ENCODE data around the gene TACC2. TPM values are rescaled to one million over a fixed set of nuclear protein-coding genes. Genes with fewer than 3 reads are reported as not detected.

TACC2 gene
- total RNA-seq, 2 experiments from 2014 or later, result not detected

- Mint-ChIP-seq H3K27ac (no peak overlapping the region), H3K4me3 (no peak overlapping the region), H3K9me3 (peaks cover 8% of the 10 kb centered on the region), H3K36me3 (ENCODE audit: low read depth) (no peaks in the 10 kb centered on the region), H3K27me3 (peaks cover 33% of the 10 kb centered on the region), H3K4me1 (ENCODE audit: low read depth) (no peaks in the 10 kb centered on the region)
- TF ChIP-seq CTCF (IDR thresholded peaks at IDR 0.05), result no peak
- ChIA-PET POLR2A (no interaction called here), CTCF (no interaction called here)
- no peaks in the 10 kb centered on the region for H3K4me1 ChIP-seq (ENCODE audit: insufficient read depth, low read length)
- peaks cover 5 to 9% of the 10 kb centered on the region in 2 experiments for H3K9me3 ChIP-seq (ENCODE audit: control insufficient read depth in 1 of 2, insufficient read depth in 1 of 2, low read length in 2 of 2)
- DNase-seq (no peak), ATAC-seq (ENCODE audit: poor library complexity) (no peak)
- H3K36me3 ChIP-seq (ENCODE audit: insufficient read depth, low read length), result no peaks in the 10 kb centered on the region
- intact Hi-C loops (cut with DNase I, micrococcal nuclease), result no loop called here
- no peak overlapping the region for H3K27ac ChIP-seq (ENCODE audit: low read depth in 1 of 2, low read length in 2 of 2)
- no peak overlapping the region for H3K4me3 ChIP-seq (ENCODE audit: low read length)
- peaks cover 3% of the 10 kb centered on the region in 2 experiments for H3K27me3 ChIP-seq (ENCODE audit: control insufficient read depth in 1 of 2, insufficient read depth in 2 of 2, low read length in 2 of 2)
Observed at GRCh38 chr10:122258136-122259074, 269.4 kb downstream of the TACC2 start.

- no peak for TF ChIP-seq CTCF (IDR thresholded peaks at IDR 0.05)
- H3K27me3 Mint-ChIP-seq, result peaks cover 38% of the 10 kb centered on the region
- Histone ChIP-seq H3K4me1 (ENCODE audit: insufficient read depth, low read length) (no peaks in the 10 kb centered on the region), H3K9me3 (ENCODE audit: control insufficient read depth in 1 of 2, insufficient read depth in 1 of 2, low read length in 2 of 2) (peaks cover 5 to 9% of the 10 kb centered on the region in 2 experiments), H3K4me3 (ENCODE audit: low read length) (no peak overlapping the region), H3K27me3 (ENCODE audit: control insufficient read depth in 1 of 2, insufficient read depth in 2 of 2, low read length in 2 of 2) (peaks cover 3% of the 10 kb centered on the region in 2 experiments), H3K36me3 (ENCODE audit: insufficient read depth, low read length) (no peaks in the 10 kb centered on the region), H3K27ac (ENCODE audit: low read depth in 1 of 2, low read length in 2 of 2) (no peak overlapping the region)
- ChIA-PET POLR2A (no interaction called here), CTCF (no interaction called here)
- no peak overlapping the region for H3K27ac Mint-ChIP-seq
- H3K4me3 Mint-ChIP-seq, result no peak overlapping the region
- ATAC-seq (ENCODE audit: poor library complexity), result no peak
- no peaks in the 10 kb centered on the region for H3K36me3 Mint-ChIP-seq (ENCODE audit: low read depth)
- H3K4me1 Mint-ChIP-seq (ENCODE audit: low read depth), result no peaks in the 10 kb centered on the region
- H3K9me3 Mint-ChIP-seq, result peaks cover 11% of the 10 kb centered on the region
- intact Hi-C loops (cut with DNase I, micrococcal nuclease), result no loop called here
- DNase-seq, result no peak
Observed at GRCh38 chr10:122259075-122259466, 270.1 kb downstream of the TACC2 start.

- Histone ChIP-seq H3K9me3 (ENCODE audit: control insufficient read depth in 1 of 2, insufficient read depth in 1 of 2, low read length in 2 of 2) (peaks cover 5 to 9% of the 10 kb centered on the region in 2 experiments), H3K4me3 (ENCODE audit: low read length) (no peak overlapping the region), H3K27ac (ENCODE audit: low read depth in 1 of 2, low read length in 2 of 2) (no peak overlapping the region), H3K4me1 (ENCODE audit: insufficient read depth, low read length) (no peaks in the 10 kb centered on the region), H3K27me3 (ENCODE audit: control insufficient read depth in 1 of 2, insufficient read depth in 2 of 2, low read length in 2 of 2) (peaks cover 3 to 10% of the 10 kb centered on the region in 2 experiments), H3K36me3 (ENCODE audit: insufficient read depth, low read length) (no peaks in the 10 kb centered on the region)
- intact Hi-C loops (cut with DNase I, micrococcal nuclease), result loop anchor here in 1 of 2 experiments (10.0 kb wide), 1 partner anchor 443 kb away; no protein-coding TSS in a partner anchor
- no peak for DNase-seq
- Mint-ChIP-seq H3K9me3 (peaks cover 11% of the 10 kb centered on the region), H3K36me3 (ENCODE audit: low read depth) (no peaks in the 10 kb centered on the region), H3K4me3 (no peak overlapping the region), H3K27ac (no peak overlapping the region), H3K4me1 (ENCODE audit: low read depth) (no peaks in the 10 kb centered on the region), H3K27me3 (peaks cover 51% of the 10 kb centered on the region)
- ATAC-seq (ENCODE audit: poor library complexity), result no peak
- ChIA-PET POLR2A (no interaction called here), CTCF (no interaction called here)
- TF ChIP-seq CTCF (IDR thresholded peaks at IDR 0.05), result no peak
Observed at GRCh38 chr10:122261584-122261983, 272.6 kb downstream of the TACC2 start.
